ENCODE results near the gene ARHGAP22.

The ARHGAP22 gene

GRCh38 chr10:48590945-48591344 is 13.9 kb downstream of the ARHGAP22 start:
- DNase-seq (ENCODE audit: low read depth in 2 of 2, low spot score in 1 of 2): no peak

DNA sequence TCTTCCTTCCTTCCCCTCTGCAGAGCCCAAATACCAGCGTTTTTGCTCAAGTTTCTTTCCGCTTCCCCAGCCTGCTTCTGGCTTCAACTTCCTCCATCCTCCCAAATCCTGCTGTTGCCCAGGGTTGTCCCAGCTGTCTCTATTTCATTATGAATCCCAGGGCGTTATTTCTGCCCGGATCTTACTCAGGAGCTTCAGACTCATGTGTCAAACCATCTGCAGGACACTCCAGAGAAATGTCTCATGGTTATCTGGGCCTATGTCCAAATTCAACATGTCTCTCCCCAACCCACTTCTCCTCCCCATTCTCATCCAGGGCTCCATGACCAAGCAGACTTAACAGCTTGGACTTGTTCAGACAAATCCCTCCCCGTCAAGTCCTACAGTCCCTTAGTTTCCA is 15.6 kb downstream of the ARHGAP22 start:
- no peak for DNase-seq (ENCODE audit: low read depth in 2 of 2, low spot score in 1 of 2)

GRCh38 chr10:48587819-48588218 is 17.1 kb downstream of the ARHGAP22 start:
- DNase-seq (ENCODE audit: low read depth in 2 of 2, low spot score in 1 of 2): no peak

DNA sequence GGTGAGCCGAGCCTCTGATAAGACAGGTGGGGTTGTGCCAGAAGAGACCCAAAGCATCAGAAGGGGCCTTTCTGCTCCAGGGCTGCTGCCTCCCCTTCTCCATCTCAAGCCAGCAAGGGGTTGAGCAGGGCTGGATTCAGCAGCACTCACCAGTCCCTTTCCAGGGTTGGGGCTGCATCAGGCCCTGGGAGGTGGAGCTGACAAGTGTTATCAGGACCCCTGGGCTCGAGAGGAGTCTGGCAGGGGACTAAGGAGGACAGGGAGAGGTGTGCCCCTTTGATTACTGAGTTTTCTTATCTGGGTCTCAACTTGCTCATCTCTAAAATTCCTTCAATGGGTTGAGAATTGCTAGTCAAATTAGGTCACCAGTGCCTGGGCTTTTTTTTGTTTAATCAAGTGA is 17.8 kb downstream of the ARHGAP22 start:
- DNase-seq (ENCODE audit: low read depth in 2 of 2, low spot score in 1 of 2): no peak

DNA sequence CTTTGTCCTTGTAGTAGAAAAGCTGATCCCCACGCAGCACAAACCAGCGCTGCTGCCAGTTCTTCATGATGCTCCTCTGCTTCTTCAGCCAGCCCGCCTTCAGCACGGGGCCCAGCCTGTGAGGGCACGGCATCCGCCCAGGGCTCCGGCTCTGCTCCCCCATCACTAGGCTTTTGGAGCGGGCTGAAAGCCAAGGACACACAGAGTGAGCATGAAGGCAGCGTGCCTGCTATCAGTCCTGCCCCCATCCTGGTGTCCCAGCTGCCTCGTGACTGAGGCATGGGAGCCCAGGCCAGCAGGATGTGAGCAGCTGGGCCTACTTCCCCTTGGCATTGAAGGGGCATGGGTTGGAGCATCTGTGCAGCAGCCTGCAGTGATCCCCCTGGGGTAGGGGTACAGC is 21.9 kb downstream of the ARHGAP22 start:
- DNase-seq (ENCODE audit: low read depth in 2 of 2, low spot score in 1 of 2): no peak

DNA sequence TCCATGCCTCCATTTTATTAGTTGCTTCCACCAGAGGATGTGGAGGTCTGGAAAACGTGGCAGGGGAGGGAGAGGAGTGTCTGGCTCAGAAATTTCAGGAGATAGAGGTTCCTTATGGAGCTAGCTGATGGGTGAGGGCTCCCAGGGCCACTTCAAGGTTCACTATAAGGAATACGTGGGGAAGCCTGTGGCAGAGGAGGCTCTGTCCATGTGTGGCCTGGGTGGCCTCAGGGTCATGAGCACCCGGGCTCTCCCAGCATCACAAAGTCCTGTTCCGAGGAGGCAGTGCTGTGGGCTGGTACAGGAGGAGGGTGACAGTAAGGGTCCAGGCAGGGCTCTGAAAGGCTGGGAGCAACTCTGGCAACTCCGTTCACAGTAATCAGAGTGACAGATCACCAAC is 24.6 kb downstream of the ARHGAP22 start:
- DNase-seq (ENCODE audit: low read depth in 2 of 2, low spot score in 1 of 2): no peak

DNA sequence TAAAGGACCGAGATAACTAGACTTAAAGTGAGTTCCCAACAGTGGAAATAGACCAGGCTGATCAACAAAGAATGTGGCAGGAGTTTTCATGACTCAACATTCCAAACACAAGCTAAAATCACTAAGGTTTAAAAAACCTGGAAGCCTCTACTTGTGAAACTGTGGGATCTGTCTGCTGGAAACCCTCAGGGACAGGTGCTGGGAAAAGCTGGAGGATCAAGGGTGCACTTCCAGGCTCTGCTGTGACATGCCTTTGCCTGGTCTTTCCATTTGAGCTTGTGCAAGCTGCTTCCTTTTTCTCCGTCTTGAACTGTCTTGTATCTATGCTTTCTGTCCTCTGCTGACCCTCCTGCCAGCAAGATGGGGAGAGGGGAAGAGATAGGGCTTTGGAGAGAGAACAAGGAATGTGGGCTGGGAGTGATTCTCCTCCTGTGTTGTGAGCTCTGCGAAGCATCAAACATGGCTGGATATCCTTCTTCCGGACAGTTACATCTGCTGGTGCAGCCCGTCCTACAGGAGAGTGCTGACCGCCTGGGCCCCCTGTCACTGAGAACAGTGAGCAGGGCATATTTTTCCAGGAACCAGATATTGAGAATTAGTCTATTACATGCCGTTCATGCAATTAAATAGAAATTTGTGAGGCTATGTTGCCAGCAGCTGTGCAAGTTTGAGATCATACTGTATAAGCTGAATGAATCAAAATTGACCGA is 25.5 kb downstream of the ARHGAP22 start:
- no peak for DNase-seq (ENCODE audit: low read depth in 2 of 2, low spot score in 1 of 2)

GRCh38 chr10:48577158-48577557 is 27.7 kb downstream of the ARHGAP22 start:
- no peak for DNase-seq (ENCODE audit: low read depth in 2 of 2, low spot score in 1 of 2)

GRCh38 chr10:48576501-48576900 is 28.4 kb downstream of the ARHGAP22 start:
- no peak for DNase-seq (ENCODE audit: low read depth in 2 of 2, low spot score in 1 of 2)

GRCh38 chr10:48575901-48576300 is 29.0 kb downstream of the ARHGAP22 start:
- no peak for DNase-seq (ENCODE audit: low read depth in 2 of 2, low spot score in 1 of 2)

GRCh38 chr10:48574817-48575380 is 30.0 kb downstream of the ARHGAP22 start:
- DNase-seq (ENCODE audit: low read depth in 2 of 2, low spot score in 1 of 2): no peak

DNA sequence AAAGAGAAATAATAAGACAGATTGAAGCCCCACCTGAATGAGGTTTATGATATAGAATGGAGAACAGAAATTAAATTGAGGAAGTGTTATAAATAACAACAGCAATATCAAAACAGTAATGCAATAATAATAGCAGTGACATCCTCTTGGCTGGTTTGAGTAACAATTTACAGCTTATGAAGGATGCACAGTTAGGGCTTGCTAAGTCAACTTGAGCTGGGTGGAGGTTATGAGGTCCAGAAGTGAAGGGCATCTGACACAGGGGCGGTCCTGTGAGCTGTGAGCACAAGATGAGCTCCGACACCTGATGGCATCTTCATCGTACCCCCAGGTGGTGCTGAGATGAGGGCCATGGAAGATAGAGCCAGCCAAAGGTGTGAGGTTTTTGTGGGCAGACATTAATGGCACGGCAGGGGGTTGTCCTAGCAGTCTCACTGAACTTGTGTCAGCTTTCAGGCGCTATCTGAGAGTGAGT is 30.5 kb downstream of the ARHGAP22 start:
- DNase-seq (ENCODE audit: low read depth in 2 of 2, low spot score in 1 of 2): no peak

- no peak for DNase-seq (ENCODE audit: low read depth in 2 of 2, low spot score in 1 of 2)
These were observed 31.8 kb downstream of the ARHGAP22 start for GRCh38 chr10:48573045-48573444.

DNA sequence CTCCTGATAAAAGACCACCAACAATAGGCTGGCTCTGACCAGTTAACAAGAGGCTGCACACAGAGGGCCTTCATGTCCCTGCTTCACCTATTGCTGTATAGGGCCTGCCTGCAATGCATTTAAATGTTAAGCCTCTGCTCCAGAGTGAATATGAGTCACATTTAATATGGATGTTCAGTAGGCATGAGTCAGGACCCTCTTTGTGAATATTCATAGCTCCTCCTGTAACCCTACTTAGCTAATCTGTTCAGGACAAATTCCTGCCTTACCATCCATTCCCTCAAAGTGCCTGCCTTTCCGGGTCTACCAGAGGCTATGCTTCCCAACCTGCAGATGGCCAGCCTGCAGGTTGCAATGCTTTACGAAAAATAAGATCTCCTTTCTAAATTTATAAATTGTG is 32.5 kb downstream of the ARHGAP22 start:
- DNase-seq (ENCODE audit: low read depth in 2 of 2, low spot score in 1 of 2): no peak

DNA sequence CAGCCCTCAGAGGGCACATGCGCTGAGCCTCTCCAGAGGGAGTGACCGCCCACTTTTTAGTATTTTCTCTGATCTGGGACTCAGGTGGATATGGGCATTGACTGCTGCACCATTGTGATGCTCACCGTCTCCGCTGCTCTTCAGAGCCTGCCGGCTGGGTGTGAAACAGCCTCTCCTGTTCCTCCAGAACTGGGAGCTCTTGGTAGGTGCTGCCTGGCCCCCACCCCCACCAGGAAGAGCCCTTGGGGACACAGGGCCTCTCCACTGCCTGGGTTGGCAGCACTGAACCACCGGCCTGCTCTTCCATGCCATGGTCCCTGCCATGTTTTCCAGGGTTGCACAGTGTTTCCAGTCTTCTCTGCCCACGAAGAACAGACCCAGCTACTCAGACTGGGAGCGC is 36.3 kb downstream of the ARHGAP22 start:
- no peak for DNase-seq (ENCODE audit: low read depth in 2 of 2, low spot score in 1 of 2)

GRCh38 chr10:48568131-48568530 is 36.7 kb downstream of the ARHGAP22 start:
- DNase-seq (ENCODE audit: low read depth in 2 of 2, low spot score in 1 of 2): no peak

DNA sequence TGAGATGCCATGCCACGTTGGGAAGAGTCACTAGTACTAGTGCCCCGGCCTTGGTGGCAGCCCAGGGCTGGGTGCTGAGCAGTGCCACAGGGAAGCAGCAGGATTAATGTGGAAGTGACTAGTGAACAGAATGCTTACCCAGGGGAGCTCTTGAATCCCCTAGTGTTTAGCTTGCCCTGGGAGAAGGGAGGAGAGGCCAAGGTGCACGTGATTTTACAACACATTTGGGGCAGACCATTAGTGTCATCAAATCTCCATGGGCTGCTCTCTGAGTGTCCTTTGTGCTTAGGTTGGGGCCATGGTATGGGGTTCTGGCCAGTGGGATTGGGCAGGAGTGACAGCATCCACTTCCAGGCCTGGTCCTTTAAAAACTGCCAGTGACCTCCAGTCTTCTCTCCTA is 37.5 kb downstream of the ARHGAP22 start:
- DNase-seq (ENCODE audit: low read depth in 2 of 2, low spot score in 1 of 2): no peak

DNA sequence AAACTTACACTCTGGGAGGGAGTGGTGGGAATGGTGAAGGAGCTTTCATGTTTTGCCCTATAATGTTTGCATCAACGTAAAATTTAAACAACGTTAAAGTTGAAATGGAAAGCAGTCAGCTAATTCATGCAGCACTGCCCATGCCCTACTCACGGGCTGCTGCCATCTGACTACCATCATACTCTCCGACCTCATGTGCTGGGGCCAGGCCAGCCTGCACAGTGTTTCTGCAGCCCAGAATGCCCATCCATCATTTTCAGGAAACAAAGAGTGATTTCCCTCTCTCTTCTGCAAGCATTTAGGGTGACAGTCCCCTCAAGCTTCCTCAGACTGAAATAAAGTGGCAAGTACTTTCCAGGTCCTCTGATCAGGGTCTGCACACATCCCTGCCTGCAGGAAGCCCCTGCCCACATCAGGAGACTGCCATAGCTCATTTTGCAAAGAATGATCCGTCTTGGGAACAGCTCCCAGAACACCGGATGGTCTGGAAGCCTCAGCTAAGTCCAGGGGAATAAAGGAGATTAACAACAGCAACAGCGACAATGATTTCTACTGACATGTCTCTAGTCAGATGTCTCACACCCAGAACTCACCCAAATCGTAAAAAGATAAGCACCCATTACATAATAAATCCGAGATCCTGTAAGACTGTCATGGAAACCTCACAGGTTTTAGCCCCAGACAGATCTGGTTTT is 40.3 kb downstream of the ARHGAP22 start:
- DNase-seq (ENCODE audit: low read depth in 2 of 2, low spot score in 1 of 2): no peak

GRCh38 chr10:48557511-48558123 is 47.3 kb downstream of the ARHGAP22 start:
- DNase-seq (ENCODE audit: low read depth in 2 of 2, low spot score in 1 of 2): no peak

DNA sequence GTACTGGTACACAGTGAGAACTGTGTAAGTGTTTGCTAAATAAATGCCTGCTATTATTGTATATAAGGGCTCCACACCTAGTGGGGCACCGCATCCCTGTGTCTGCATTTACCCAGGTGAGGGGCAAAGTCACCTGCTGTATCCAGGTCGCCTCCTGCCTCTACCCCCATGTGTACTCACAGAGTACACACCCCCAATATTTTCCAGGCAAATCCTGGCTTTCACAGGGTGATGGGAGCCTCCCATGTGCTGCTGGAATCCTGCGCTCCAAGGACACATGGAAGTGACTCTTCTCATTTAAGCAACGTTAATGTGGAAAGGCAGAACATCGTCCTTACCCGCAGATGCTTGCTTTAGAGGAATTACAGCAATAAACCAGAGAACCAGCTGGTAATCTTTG is 48.2 kb downstream of the ARHGAP22 start:
- no peak for DNase-seq (ENCODE audit: low read depth in 2 of 2, low spot score in 1 of 2)

DNA sequence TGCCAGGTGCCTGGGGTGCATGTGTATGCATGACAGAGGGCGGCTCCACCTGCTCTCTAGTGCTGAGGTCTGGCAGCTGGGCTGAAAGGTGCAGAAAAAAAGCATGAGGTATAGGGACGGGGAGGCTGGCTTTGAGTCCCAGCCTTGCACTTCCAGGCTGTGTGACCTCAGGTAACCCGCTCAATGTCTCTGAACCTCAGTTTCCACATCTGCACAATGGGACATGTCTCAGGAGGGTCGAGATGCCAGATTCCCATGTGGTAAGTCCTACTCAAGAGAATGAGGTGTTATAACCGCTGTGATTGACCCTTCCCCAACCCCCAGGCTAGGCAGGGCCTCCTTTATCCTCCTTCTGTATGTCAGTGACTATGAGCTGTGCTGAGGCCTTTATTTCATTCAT is 48.8 kb downstream of the ARHGAP22 start:
- no peak for DNase-seq (ENCODE audit: low read depth in 2 of 2, low spot score in 1 of 2)

Measured in stimulated activated CD8-positive, alpha-beta memory T cell treated with anti-CD3 and anti-CD28 coated beads, Interleukin-4, amount 100 ng/mL, for 1 hour (primary cell).